Liver (tissue), 3 donors: ENCODE data around the gene MROH9.

Experiments used
- GABPA ChIP-seq, 2 donors: IDR thresholded peaks in 1 of 2; conservative IDR thresholded peaks in 1 of 2; 2 replicates each; pipeline ENCODE4 v1.6.1; 2016; ENCODE audit warnings: antibody characterized with exemption in 2 of 2, mild to moderate bottlenecking in 1 of 2, moderate library complexity in 1 of 2
- SP1 ChIP-seq: IDR thresholded peaks from 2 replicates; pipeline ENCODE4 v1.6.1; 2018; ENCODE audit warnings: antibody characterized with exemption, mild to moderate bottlenecking
- TAF1 ChIP-seq: conservative IDR thresholded peaks from 2 replicates; pipeline ENCODE4 v1.6.1; 2016; ENCODE audit warnings: antibody characterized with exemption, mild to moderate bottlenecking
- TF ChIP-seq, protein P1 (sequence below): fragments of 150-350 bp; IDR thresholded peaks from 2 replicates; pipeline ENCODE4 v1.5.1; 2017; ENCODE audit warnings: improper control_type of control experiment, low read depth, low read length; ENCODE audit not compliant: missing input control
- TF ChIP-seq, protein P2 (sequence below): IDR thresholded peaks from 2 replicates; pipeline ENCODE4 v1.6.1; 2016; ENCODE audit warnings: antibody characterized with exemption
- TF ChIP-seq, protein P3 (sequence below): IDR thresholded peaks from 2 replicates; pipeline ENCODE4 v1.6.1; 2016; ENCODE audit warnings: antibody characterized with exemption, mild to moderate bottlenecking
- donor health status: healthy.
- donor health status: healthy.

DNA sequence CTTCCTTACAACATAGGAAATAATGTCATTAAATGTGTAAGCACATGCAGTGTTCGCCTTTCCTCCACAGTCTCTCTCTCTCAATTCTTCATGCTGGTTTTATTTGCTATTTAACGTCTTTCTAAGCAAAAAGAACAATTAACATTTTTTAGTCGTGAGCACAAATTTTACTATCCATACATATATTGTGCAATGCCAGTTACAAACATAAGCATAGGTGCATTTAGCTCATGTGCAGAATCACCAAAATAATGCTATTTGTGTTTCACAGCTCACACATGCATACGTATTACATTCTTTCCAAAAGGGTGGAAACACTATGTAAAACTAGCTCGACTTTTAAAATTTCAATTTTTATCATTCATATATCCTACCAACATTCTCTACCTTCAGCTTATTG, 52.1 kb downstream of the MROH9 start:
- TF ChIP-seq, protein P1, sequence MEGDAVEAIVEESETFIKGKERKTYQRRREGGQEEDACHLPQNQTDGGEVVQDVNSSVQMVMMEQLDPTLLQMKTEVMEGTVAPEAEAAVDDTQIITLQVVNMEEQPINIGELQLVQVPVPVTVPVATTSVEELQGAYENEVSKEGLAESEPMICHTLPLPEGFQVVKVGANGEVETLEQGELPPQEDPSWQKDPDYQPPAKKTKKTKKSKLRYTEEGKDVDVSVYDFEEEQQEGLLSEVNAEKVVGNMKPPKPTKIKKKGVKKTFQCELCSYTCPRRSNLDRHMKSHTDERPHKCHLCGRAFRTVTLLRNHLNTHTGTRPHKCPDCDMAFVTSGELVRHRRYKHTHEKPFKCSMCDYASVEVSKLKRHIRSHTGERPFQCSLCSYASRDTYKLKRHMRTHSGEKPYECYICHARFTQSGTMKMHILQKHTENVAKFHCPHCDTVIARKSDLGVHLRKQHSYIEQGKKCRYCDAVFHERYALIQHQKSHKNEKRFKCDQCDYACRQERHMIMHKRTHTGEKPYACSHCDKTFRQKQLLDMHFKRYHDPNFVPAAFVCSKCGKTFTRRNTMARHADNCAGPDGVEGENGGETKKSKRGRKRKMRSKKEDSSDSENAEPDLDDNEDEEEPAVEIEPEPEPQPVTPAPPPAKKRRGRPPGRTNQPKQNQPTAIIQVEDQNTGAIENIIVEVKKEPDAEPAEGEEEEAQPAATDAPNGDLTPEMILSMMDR = no peak
- TF ChIP-seq, protein P2, sequence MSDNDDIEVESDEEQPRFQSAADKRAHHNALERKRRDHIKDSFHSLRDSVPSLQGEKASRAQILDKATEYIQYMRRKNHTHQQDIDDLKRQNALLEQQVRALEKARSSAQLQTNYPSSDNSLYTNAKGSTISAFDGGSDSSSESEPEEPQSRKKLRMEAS = no peak
- TF ChIP-seq TAF1 (no peak), GABPA (IDR thresholded peaks at IDR 0.05 in 1 of 2, conservative IDR thresholded peaks at IDR 0.05 in 1 of 2) (no peak), SP1 (no peak)
- TF ChIP-seq, protein P3, sequence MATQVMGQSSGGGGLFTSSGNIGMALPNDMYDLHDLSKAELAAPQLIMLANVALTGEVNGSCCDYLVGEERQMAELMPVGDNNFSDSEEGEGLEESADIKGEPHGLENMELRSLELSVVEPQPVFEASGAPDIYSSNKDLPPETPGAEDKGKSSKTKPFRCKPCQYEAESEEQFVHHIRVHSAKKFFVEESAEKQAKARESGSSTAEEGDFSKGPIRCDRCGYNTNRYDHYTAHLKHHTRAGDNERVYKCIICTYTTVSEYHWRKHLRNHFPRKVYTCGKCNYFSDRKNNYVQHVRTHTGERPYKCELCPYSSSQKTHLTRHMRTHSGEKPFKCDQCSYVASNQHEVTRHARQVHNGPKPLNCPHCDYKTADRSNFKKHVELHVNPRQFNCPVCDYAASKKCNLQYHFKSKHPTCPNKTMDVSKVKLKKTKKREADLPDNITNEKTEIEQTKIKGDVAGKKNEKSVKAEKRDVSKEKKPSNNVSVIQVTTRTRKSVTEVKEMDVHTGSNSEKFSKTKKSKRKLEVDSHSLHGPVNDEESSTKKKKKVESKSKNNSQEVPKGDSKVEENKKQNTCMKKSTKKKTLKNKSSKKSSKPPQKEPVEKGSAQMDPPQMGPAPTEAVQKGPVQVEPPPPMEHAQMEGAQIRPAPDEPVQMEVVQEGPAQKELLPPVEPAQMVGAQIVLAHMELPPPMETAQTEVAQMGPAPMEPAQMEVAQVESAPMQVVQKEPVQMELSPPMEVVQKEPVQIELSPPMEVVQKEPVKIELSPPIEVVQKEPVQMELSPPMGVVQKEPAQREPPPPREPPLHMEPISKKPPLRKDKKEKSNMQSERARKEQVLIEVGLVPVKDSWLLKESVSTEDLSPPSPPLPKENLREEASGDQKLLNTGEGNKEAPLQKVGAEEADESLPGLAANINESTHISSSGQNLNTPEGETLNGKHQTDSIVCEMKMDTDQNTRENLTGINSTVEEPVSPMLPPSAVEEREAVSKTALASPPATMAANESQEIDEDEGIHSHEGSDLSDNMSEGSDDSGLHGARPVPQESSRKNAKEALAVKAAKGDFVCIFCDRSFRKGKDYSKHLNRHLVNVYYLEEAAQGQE = no peak
